Stimulated activated CD4-positive, alpha-beta T cell treated with anti-CD3 and anti-CD28 coated beads, Interleukin-4, amount 100 ng/mL, for 48 hours (primary cell): ENCODE results near the gene FGF5.

Experiments
- DNase-seq, 2 donors: peaks; one replicate each; pipeline ENCODE4 v3.0.0-alpha.2; 2020; ENCODE audit warnings: low read depth in 2 of 2

The FGF5 gene

DNA sequence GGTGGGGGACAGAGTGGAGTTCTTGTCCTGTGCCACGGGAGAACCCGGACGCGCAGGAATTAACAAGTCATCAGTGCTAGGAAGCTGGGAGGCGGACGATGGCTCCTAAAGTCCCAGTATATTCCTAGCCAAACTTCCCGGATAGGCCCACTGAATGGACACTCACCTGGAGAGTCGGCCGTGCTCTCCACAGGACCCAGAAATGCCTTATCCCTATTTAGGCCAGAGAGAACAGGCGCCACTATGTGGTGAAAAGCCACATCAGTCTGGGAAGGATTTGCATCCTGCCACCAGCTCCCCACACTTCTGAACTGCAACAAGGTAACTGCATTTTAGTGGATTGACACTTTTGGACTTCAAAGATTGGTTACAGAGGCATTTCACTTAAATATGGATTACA, 70.1 kb downstream of the FGF5 start:
- no peak for DNase-seq

DNA sequence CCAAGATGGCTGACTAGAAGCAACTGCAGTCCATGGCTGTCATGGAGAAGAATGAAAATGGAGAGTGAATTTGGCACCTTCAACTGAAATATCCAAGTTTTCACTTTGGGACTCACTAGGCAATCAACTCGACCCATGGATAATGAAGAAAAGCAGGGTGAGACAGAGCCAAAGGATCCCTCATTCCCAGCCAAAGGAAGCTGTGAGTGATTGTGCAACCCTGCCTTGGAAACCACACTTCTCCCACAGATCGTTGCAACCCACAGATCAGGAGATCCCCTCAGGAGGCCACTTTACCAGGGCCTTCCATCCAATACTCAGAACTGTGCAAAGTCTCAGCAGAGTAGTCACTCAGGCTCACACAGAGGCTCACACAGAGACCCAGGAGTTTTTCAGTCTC, 73.6 kb downstream of the FGF5 start:
- DNase-seq = no peak
